Stimulated activated naive CD8-positive, alpha-beta T cell treated with anti-CD3 and anti-CD28 coated beads, Interleukin-15, amount 100 ng/mL, for 72 hours (primary cell): ENCODE measurements around the gene CXCL12.

Source experiments
- ATAC-seq: fragments of 150-1000 bp; cut with Tn5 transposase; 2 replicates; pipeline ENCODE4 v1.10.0; 2021; ENCODE audit warnings: mild to moderate bottlenecking, moderate library complexity
- DNase-seq, 2 donors: peaks; one replicate each; pipeline ENCODE4 v3.0.0; 2021 to 2022
- H3K27ac Mint-ChIP-seq, 2 donors: one replicate each; pipeline ENCODE4 v1.8.0; 2022; ENCODE audit warnings: mild to moderate bottlenecking in 2 of 2, mixed read lengths in 2 of 2, moderate library complexity in 2 of 2
- H3K27me3 Mint-ChIP-seq: one replicate; pipeline ENCODE4 v1.8.0; 2022; ENCODE audit warnings: mixed read lengths
- H3K4me1 Mint-ChIP-seq: one replicate; pipeline ENCODE4 v1.8.0; 2022; ENCODE audit warnings: mild to moderate bottlenecking, mixed read lengths
- H3K4me3 Mint-ChIP-seq, 2 donors: one replicate each; pipeline ENCODE4 v1.8.0; 2022; ENCODE audit warnings: mild to moderate bottlenecking in 2 of 2, mixed read lengths in 2 of 2, moderate library complexity in 1 of 2
- H3K9me3 Mint-ChIP-seq, 2 donors: one replicate each; pipeline ENCODE4 v1.8.0; 2022; ENCODE audit warnings: mixed read lengths in 2 of 2

CXCL12 gene

DNA sequence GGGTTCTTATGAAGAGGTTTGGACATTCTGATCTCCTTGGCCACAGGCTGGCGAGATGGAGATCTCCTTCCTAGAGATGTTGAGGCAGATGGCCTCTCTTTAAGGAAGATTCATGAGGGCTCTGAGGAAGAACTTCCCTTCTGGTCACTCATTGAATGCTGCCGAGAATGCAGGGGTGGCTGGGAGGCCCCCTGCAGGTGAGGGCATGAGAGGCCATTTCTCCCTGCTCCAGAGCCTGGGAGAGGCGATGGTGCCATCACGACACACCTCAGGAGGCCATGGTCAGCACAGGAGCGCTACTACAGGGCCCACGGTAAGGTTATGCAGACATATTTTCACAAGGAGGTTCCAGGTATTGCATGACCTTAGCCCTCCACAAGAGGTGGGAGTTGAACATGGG is 40.2 kb downstream of the CXCL12 start:
- H3K9me3 Mint-ChIP-seq, result no peaks in the 10 kb centered on the region
- no peak overlapping the region for H3K27ac Mint-ChIP-seq
- ATAC-seq (no peak), DNase-seq (no peak)
- no peak overlapping the region for H3K4me3 Mint-ChIP-seq
- peaks cover 16% of the 10 kb centered on the region for H3K27me3 Mint-ChIP-seq
- H3K4me1 Mint-ChIP-seq, result no peaks in the 10 kb centered on the region

DNA sequence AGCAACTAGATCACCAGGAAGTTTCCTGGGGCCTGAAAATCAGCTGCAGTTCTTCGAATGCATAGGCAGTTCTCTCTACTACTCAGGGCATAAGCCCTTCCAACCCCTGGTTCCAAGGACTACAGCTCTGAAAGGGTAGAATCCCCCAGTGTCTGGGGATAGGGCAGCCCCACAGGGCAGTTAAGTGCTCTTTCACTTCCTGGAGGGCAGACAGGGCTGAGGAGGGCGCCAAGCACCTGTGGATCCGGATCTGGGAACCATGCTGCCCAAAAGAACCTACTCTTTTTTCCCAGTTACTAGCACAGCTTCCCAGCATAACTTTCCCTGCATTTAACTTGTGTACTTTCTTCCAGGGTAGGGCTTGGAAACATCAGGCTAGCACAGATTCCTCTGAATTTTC is 41.1 kb downstream of the CXCL12 start:
- Mint-ChIP-seq H3K27ac (no peak overlapping the region), H3K4me1 (no peaks in the 10 kb centered on the region), H3K9me3 (no peaks in the 10 kb centered on the region), H3K27me3 (peaks cover 16% of the 10 kb centered on the region), H3K4me3 (no peak overlapping the region)
- DNase-seq, result no peak
- no peak for ATAC-seq

- peaks cover 16% of the 10 kb centered on the region for H3K27me3 Mint-ChIP-seq
- no peak for DNase-seq
- H3K4me3 Mint-ChIP-seq, result no peak overlapping the region
- H3K4me1 Mint-ChIP-seq, result no peaks in the 10 kb centered on the region
- no peaks in the 10 kb centered on the region for H3K9me3 Mint-ChIP-seq
- ATAC-seq, result no peak
- H3K27ac Mint-ChIP-seq, result no peak overlapping the region
These were observed 43.0 kb downstream of the CXCL12 start for GRCh38 chr10:44341886-44342285.

DNA sequence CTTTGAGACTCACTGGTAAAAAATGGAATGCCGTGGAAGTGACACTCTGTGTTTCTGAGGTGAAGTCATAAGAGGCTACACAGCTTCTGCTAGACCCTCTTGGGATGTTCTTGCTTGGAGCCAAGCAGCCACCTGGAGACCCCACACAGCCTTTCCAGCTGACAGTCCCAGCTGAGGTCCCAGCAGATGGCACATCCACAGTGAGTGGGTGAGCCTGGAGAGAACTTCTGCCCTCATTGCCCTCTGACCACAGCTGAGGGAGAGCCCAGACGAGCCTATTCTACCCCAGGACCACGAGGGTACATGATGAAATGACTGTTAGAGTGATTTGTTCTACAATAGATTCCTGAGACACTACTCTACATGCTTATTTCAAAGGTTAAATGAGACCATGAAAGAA is 44.3 kb downstream of the CXCL12 start:
- Mint-ChIP-seq H3K9me3 (no peaks in the 10 kb centered on the region), H3K27ac (no peak overlapping the region)

DNA sequence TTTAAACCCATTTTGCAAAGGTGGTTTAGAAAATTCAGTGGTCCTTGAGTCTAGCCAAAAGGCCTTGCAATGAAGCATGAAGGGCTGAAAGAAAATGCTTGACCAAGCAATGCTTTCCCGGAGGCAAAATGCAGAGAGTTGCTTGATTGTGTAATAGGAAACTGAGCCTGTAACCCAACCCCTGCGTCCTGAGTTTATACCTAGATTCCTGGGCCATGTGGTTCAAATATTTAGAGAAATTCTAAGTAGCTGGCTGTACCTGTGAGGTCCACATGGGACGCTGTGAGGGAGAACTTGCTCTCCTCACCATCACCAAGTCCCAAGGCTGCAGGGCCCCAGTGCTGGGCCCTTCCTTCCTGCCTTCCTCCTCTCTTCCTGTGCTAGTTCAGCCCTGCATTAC is 45.7 kb downstream of the CXCL12 start:
- Mint-ChIP-seq H3K4me1 (no peaks in the 10 kb centered on the region), H3K27me3 (peaks cover 6% of the 10 kb centered on the region), H3K9me3 (no peaks in the 10 kb centered on the region), H3K27ac (no peak overlapping the region), H3K4me3 (no peak overlapping the region)
- DNase-seq (no peak), ATAC-seq (no peak)

More for the DNA sequence above, 44.3 kb downstream of the CXCL12 start:
- no peaks in the 10 kb centered on the region for H3K4me1 Mint-ChIP-seq
- DNase-seq (no peak), ATAC-seq (no peak)
- no peak overlapping the region for H3K4me3 Mint-ChIP-seq
- H3K27me3 Mint-ChIP-seq, result peaks cover 16% of the 10 kb centered on the region

GRCh38 chr10:44337081-44337480 is 47.8 kb downstream of the CXCL12 start:
- Mint-ChIP-seq H3K4me1 (no peaks in the 10 kb centered on the region), H3K9me3 (no peaks in the 10 kb centered on the region), H3K27ac (no peak overlapping the region), H3K4me3 (no peak overlapping the region), H3K27me3 (peaks cover 15% of the 10 kb centered on the region)
- ATAC-seq (no peak), DNase-seq (no peak)

GRCh38 chr10:44335330-44336021 is 49.4 kb downstream of the CXCL12 start:
- Mint-ChIP-seq H3K4me3 (no peak overlapping the region), H3K4me1 (no peaks in the 10 kb centered on the region), H3K27ac (peak overlapping the region in 1 of 2 donors; percentile 61), H3K9me3 (no peaks in the 10 kb centered on the region), H3K27me3 (peaks cover 15% of the 10 kb centered on the region)
- DNase-seq (no peak), ATAC-seq (no peak)

DNA sequence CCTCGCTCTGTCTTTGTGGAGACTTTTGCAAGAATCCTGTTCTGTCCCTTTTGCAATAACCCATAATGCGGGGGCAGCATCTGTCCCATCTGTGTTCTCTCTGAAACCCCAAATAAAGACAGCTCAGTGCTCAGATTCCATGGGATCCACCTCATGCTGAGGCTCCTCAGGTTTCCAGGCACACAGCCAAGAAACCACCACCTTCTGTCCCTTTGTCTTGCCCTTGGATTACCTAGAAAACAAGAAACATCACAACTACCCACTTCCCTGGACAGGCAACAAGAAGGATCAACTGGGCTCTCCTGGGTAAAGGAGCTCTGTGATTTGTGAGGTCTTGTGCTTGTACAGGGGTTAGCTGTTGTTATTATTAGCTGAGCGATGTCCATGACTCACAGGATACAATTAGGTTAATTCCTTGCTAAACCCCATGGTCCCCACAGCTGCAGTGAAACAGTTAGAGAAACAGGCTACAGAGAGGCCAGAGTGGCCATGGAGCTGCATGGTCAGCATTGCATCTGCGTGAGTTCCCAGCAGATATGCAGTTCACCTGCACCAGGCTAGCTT is 50.2 kb downstream of the CXCL12 start:
- DNase-seq (no peak), ATAC-seq (no peak)
- Mint-ChIP-seq H3K4me3 (no peak overlapping the region), H3K9me3 (no peaks in the 10 kb centered on the region), H3K4me1 (no peaks in the 10 kb centered on the region), H3K27ac (no peak overlapping the region), H3K27me3 (peaks cover 15% of the 10 kb centered on the region)

DNA sequence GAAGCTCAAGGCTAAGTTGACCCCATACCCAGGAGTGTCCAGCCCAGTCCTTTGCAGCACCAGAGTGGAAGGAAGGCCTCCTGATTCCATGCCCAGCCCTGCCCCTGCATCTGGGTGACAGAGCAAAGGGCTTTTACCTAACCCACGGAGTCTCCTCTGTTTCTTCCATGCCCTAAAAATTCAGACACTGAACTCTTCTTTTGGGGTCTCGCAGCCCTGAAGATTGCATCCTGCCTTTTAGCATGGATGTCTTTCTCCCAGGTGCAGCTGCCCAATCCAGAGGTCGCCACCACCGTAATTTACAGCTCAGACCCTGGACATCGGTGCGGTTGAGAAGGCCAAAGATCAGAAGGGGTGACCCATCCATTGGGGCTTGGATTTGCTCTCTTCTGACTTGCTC is 50.8 kb downstream of the CXCL12 start:
- H3K27me3 Mint-ChIP-seq, result peaks cover 15% of the 10 kb centered on the region
- DNase-seq (no peak), ATAC-seq (no peak)
- no peaks in the 10 kb centered on the region for H3K4me1 Mint-ChIP-seq
- no peak overlapping the region for H3K27ac Mint-ChIP-seq
- H3K9me3 Mint-ChIP-seq, result no peaks in the 10 kb centered on the region
- no peak overlapping the region for H3K4me3 Mint-ChIP-seq

- no peak overlapping the region for H3K4me3 Mint-ChIP-seq
- H3K27ac Mint-ChIP-seq, result no peak overlapping the region
- H3K4me1 Mint-ChIP-seq, result no peaks in the 10 kb centered on the region
- no peaks in the 10 kb centered on the region for H3K9me3 Mint-ChIP-seq
- ATAC-seq (no peak), DNase-seq (no peak)
- peaks cover 15% of the 10 kb centered on the region for H3K27me3 Mint-ChIP-seq
These were observed 51.4 kb downstream of the CXCL12 start for GRCh38 chr10:44333511-44333910.

GRCh38 chr10:44332465-44332864 is 52.4 kb downstream of the CXCL12 start:
- Mint-ChIP-seq H3K9me3 (no peaks in the 10 kb centered on the region), H3K4me3 (no peak overlapping the region), H3K27me3 (peaks cover 15% of the 10 kb centered on the region), H3K27ac (no peak overlapping the region), H3K4me1 (no peaks in the 10 kb centered on the region)
- no peak for ATAC-seq
- no peak for DNase-seq

DNA sequence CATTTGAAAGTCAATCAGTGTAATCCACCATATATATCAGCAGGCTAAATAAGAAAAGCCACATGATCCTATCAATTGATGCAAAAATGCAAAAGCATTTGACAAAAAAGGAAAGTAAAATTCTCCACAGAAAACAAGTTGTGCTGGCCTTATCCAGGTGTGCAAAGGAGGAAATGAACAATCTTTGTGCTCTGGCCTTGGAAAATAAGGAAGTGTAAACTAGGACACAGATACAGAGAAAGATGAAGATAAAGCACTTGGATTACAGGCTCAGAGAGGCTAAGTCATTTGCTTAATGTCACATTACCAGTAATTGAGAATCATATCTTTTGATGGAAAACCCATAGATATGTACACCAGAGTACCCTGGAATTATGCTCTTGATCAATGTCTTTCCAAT is 54.5 kb downstream of the CXCL12 start:
- H3K9me3 Mint-ChIP-seq, result peaks cover 0 to 4% of the 10 kb centered on the region in 2 donors
- H3K4me1 Mint-ChIP-seq, result no peaks in the 10 kb centered on the region
- no peak overlapping the region for H3K4me3 Mint-ChIP-seq
- peaks cover 15% of the 10 kb centered on the region for H3K27me3 Mint-ChIP-seq
- no peak for ATAC-seq
- no peak for DNase-seq
- H3K27ac Mint-ChIP-seq, result no peak overlapping the region

DNA sequence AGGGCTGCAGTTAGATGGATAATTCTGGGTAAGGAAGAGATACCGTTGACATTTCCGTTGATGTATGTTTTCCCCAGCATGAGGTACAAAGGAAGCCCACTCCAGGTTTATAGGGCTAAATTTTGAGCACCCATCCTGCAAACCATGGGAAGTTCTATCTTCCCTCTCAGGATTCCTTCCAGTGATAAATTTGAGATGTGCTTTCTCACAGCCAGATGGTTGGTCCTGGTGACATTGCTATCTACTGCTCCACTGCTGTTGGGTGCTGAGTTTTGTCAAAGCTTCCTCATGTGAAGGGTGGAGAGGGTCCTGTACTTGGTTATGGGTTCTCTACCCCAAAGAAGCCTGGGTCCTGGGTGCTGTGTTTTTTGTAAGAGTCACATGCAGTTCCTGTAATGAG is 57.4 kb downstream of the CXCL12 start:
- H3K4me3 Mint-ChIP-seq, result no peak overlapping the region
- ATAC-seq, result no peak
- no peak overlapping the region for H3K27ac Mint-ChIP-seq

More for the DNA sequence above, 57.4 kb downstream of the CXCL12 start:
- peaks cover 2% of the 10 kb centered on the region for H3K27me3 Mint-ChIP-seq
- H3K9me3 Mint-ChIP-seq, result peaks cover 0 to 4% of the 10 kb centered on the region in 2 donors
- DNase-seq, result no peak
- H3K4me1 Mint-ChIP-seq, result no peaks in the 10 kb centered on the region
